ENCODE data around the gene NUBP1. TPM values are rescaled to one million over a fixed set of nuclear protein-coding genes. Genes with fewer than 3 reads are reported as not detected.

NUBP1 gene
- 10 to 100 TPM; 22.2 to 26.6 (median 24.3) TPM for total RNA-seq

- no peak for TF ChIP-seq CTCF (IDR thresholded peaks at IDR 0.05; ENCODE audit: low read depth)
These were observed at the start of gene NUBP1 for GRCh38 chr16:10743610-10744369. Gene NUBP1 (plus strand): TSS chr16:10743842. CDS start chr16:10743864, 22 bp downstream.

- TF ChIP-seq CTCF (IDR thresholded peaks at IDR 0.05; ENCODE audit: low read depth), result no peak
These were observed 49.8 kb upstream of the NUBP1 start for GRCh38 chr16:10693889-10694288.

GRCh38 chr16:10694306-10694705, 49.3 kb upstream of the NUBP1 start:
- TF ChIP-seq CTCF (IDR thresholded peaks at IDR 0.05; ENCODE audit: low read depth), result no peak

- TF ChIP-seq CTCF (IDR thresholded peaks at IDR 0.05; ENCODE audit: low read depth), result no peak
These were observed 48.8 kb upstream of the NUBP1 start, which contains the start of gene TEKT5 for GRCh38 chr16:10694830-10695229. Gene TEKT5 (minus strand): TSS chr16:10694930. CDS start chr16:10694873, 57 bp downstream.

- no peak for TF ChIP-seq CTCF (IDR thresholded peaks at IDR 0.05; ENCODE audit: low read depth)
These were observed 43.9 kb upstream of the NUBP1 start for GRCh38 chr16:10699756-10700155.

- TF ChIP-seq CTCF (IDR thresholded peaks at IDR 0.05; ENCODE audit: low read depth), result no peak
These were observed 34.7 kb upstream of the NUBP1 start for GRCh38 chr16:10708969-10709368.

- no peak for TF ChIP-seq CTCF (IDR thresholded peaks at IDR 0.05; ENCODE audit: low read depth)
These were observed 15.4 kb upstream of the NUBP1 start for GRCh38 chr16:10728003-10728887.

All from subcutaneous adipose tissue (tissue), 4 donors.